PC-3 (cell line): ENCODE results near the gene BCAR1. TPM values are rescaled to one million over a fixed set of nuclear protein-coding genes. Genes with fewer than 3 reads are reported as not detected.

Experiments used
- ATAC-seq: fragments of 200-7000 bp; cut with Tn5 transposase; 2 replicates; pipeline ENCODE4 v1.9.1; 2020; ENCODE audit warnings: mild to moderate bottlenecking, moderate library complexity
- BruUV-seq: library from RNA; stranded (reverse); fragments of 400-500 nt; replicated peaks from 2 replicates; lab custom pipeline; 2021; lab: Mats Ljungman, UMichigan
- CTCF ChIA-PET: fragments of 300-600 bp; sonication (Branson Sonifier 250); formaldehyde crosslinking; loops from one replicate; lab custom pipeline; 2022; ENCODE audit warnings: antibody characterized with exemption; lab: Charles Lee
- POLR2A ChIA-PET: fragments of 300-600 bp; sonication (Branson Sonifier 250); formaldehyde crosslinking; loops from one replicate; lab custom pipeline; 2022; ENCODE audit warnings: antibody characterized with exemption; ENCODE audit not compliant: unreplicated experiment; lab: Charles Lee
- DNase-seq: peaks from one replicate; pipeline ENCODE4 v3.0.0-alpha.2; 2015
- H2AFZ ChIP-seq: fragments of 300-600 bp; sonication (generic); 2 replicates; pipeline ENCODE4 v1.6.0; 2016; ENCODE audit warnings: antibody characterized with exemption, low read length
- H3F3A ChIP-seq: fragments of 300-600 bp; sonication (generic); one replicate; pipeline ENCODE4 v1.6.0; 2017; ENCODE audit warnings: antibody characterized with exemption, low read length, control low read depth, mild to moderate bottlenecking; ENCODE audit not compliant: unreplicated experiment
- H3K27ac ChIP-seq: fragments of 300-600 bp; sonication (generic); 2 replicates; pipeline ENCODE4 v1.5.1; 2016; ENCODE audit warnings: mild to moderate bottlenecking, low read length
- H3K27me3 ChIP-seq: fragments of 300-600 bp; sonication (generic); 2 replicates; pipeline ENCODE4 v1.6.1; 2016; ENCODE audit warnings: low read length, mixed read lengths
- H3K36me3 ChIP-seq: fragments of 300-600 bp; sonication (generic); 2 replicates; pipeline ENCODE4 v1.6.1; 2016; ENCODE audit warnings: low read depth, mixed run types, low read length, mixed read lengths
- H3K4me1 ChIP-seq: fragments of 300-600 bp; sonication (generic); 2 replicates; pipeline ENCODE4 v1.5.1; 2016; ENCODE audit warnings: low read length; ENCODE audit not compliant: insufficient read depth
- H3K4me2 ChIP-seq: fragments of 300-600 bp; sonication (generic); 2 replicates; pipeline ENCODE4 v1.6.0; 2016; ENCODE audit warnings: low read length
- H3K4me3 ChIP-seq: fragments of 300-600 bp; sonication (generic); 2 replicates; pipeline ENCODE4 v1.5.1; 2016; ENCODE audit warnings: mild to moderate bottlenecking, low read length, mixed read lengths
- H3K79me2 ChIP-seq: fragments of 300-600 bp; sonication (generic); 2 replicates; pipeline ENCODE4 v1.6.1; 2017; ENCODE audit warnings: low read length, mixed read lengths
- H3K9ac ChIP-seq: fragments of 300-600 bp; sonication (generic); 2 replicates; pipeline ENCODE4 v1.6.0; 2016; ENCODE audit warnings: mild to moderate bottlenecking, low read length
- H3K9me2 ChIP-seq: fragments of 300-600 bp; sonication (generic); replicated peaks from 2 replicates; pipeline ENCODE4 v1.6.1; 2016; ENCODE audit warnings: mixed run types, low read length, mixed read lengths
- H3K9me3 ChIP-seq: fragments of 300-600 bp; sonication (generic); 2 replicates; pipeline ENCODE4 v1.6.1; 2016; ENCODE audit warnings: low read length, mixed read lengths
- H4K20me1 ChIP-seq: fragments of 300-600 bp; sonication (generic); 2 replicates; pipeline ENCODE4 v1.6.1; 2016; ENCODE audit warnings: low read length, mixed read lengths
- CTCF ChIP-seq: fragments of 300-600 bp; sonication (generic); conservative IDR thresholded peaks from 2 replicates; pipeline ENCODE4 v1.5.1; 2017; ENCODE audit warnings: antibody characterized with exemption, low read depth, mild to moderate bottlenecking, low read length
- EZH2 ChIP-seq: fragments of 300-600 bp; sonication (generic); IDR thresholded peaks from one replicate; pipeline ENCODE4 v1.6.1; 2017; ENCODE audit warnings: antibody characterized with exemption, mild to moderate bottlenecking, low read length; ENCODE audit not compliant: unreplicated experiment
- EZH2phosphoT487 ChIP-seq: fragments of 300-600 bp; sonication (generic); IDR thresholded peaks from 2 replicates; pipeline ENCODE4 v1.6.1; 2018; ENCODE audit warnings: mild to moderate bottlenecking, antibody characterized with exemption, low read length, borderline replicate concordance
- intact Hi-C: fragments of 100-400 bp; cut with micrococcal nuclease; formaldehyde crosslinking; loops from 2 replicates; pipeline ENCODE4 v1.9.0; 2023
- total RNA-seq: library from RNA; depleted of rRNA; stranded (reverse); fragments of >200 nt; gene quantifications from 2 replicates; pipeline ENCODE4 v1.2.3, GENCODE V29; 2014

Gene BCAR1
- total RNA-seq, 1 experiment from 2014 or later, result 49.3 TPM

GRCh38 chr16:75222271-75222783 is 29.1 kb downstream of the BCAR1 start:
- ChIA-PET POLR2A (no interaction called here), CTCF (no interaction called here)
- ATAC-seq, result no peak

GRCh38 chr16:75219838-75220237 is 31.6 kb downstream of the BCAR1 start:
- Histone ChIP-seq H2AFZ (no peak overlapping the region), H3F3A (no peaks in the 10 kb centered on the region), H3K27me3 (no peaks in the 10 kb centered on the region), H3K36me3 (no peaks in the 10 kb centered on the region), H4K20me1 (no peaks in the 10 kb centered on the region), H3K4me2 (no peak overlapping the region), H3K9ac (no peak overlapping the region), H3K9me3 (no peaks in the 10 kb centered on the region), H3K27ac (no peak overlapping the region), H3K79me2 (no peaks in the 10 kb centered on the region), H3K9me2 (no peaks in the 10 kb centered on the region), H3K4me1 (no peaks in the 10 kb centered on the region), H3K4me3 (no peak overlapping the region)
- no peak for TF ChIP-seq EZH2phosphoT487
- TF ChIP-seq EZH2, result no peak
- TF ChIP-seq CTCF, result no peak
- no TSS peak for BruUV-seq
- CTCF ChIA-PET, result no interaction called here
- ATAC-seq (no peak), DNase-seq (no peak)
- intact Hi-C loops, result no loop called here
- POLR2A ChIA-PET, result no interaction called here

More at GRCh38 chr16:75222271-75222783, 29.1 kb downstream of the BCAR1 start:
- no peaks in the 10 kb centered on the region for H3K9me3 ChIP-seq
- H3K27me3 ChIP-seq, result no peaks in the 10 kb centered on the region
- no peaks in the 10 kb centered on the region for H3K4me1 ChIP-seq
- no peaks in the 10 kb centered on the region for H4K20me1 ChIP-seq
- no peaks in the 10 kb centered on the region for H3K79me2 ChIP-seq
- no peak overlapping the region for H3K4me3 ChIP-seq
- no peak overlapping the region for H2AFZ ChIP-seq
- H3K4me2 ChIP-seq, result no peak overlapping the region
- no peaks in the 10 kb centered on the region for H3K9me2 ChIP-seq
- TF ChIP-seq EZH2phosphoT487 (no peak), CTCF (no peak), EZH2 (no peak)
- no peaks in the 10 kb centered on the region for H3F3A ChIP-seq
- no peaks in the 10 kb centered on the region for H3K36me3 ChIP-seq
- no peak overlapping the region for H3K27ac ChIP-seq
- no peak overlapping the region for H3K9ac ChIP-seq
- no peak for DNase-seq
- no TSS peak for BruUV-seq
- intact Hi-C loops, result no loop called here

- POLR2A ChIA-PET, result no interaction called here
- CTCF ChIA-PET, result no interaction called here
- no peaks in the 10 kb centered on the region for H3K9me3 ChIP-seq
- no peak overlapping the region for H3K9ac ChIP-seq
- no peaks in the 10 kb centered on the region for H3K36me3 ChIP-seq
- H3F3A ChIP-seq, result no peaks in the 10 kb centered on the region
- H3K27ac ChIP-seq, result no peak overlapping the region
- H3K9me2 ChIP-seq, result no peaks in the 10 kb centered on the region
- no peaks in the 10 kb centered on the region for H3K27me3 ChIP-seq
- no TSS peak for BruUV-seq
- H2AFZ ChIP-seq, result no peak overlapping the region
- intact Hi-C loops, result no loop called here
- H3K4me3 ChIP-seq, result no peak overlapping the region
- no peaks in the 10 kb centered on the region for H3K79me2 ChIP-seq
- no peaks in the 10 kb centered on the region for H3K4me1 ChIP-seq
- no peak overlapping the region for H3K4me2 ChIP-seq
- no peaks in the 10 kb centered on the region for H4K20me1 ChIP-seq
- TF ChIP-seq CTCF (no peak), EZH2 (no peak), EZH2phosphoT487 (no peak)
- no peak for ATAC-seq
- DNase-seq, result no peak
Measured at GRCh38 chr16:75219088-75219487, 32.3 kb downstream of the BCAR1 start.
